Left lung (tissue), 10 donors: Measurements from ENCODE around the gene UBQLN4. TPM values are rescaled to one million over a fixed set of nuclear protein-coding genes. Genes with fewer than 3 reads are reported as not detected.

Experiments used
- ATAC-seq: fragments of 200-7000 bp; cut with Tn5 transposase; one replicate; pipeline ENCODE4 v1.9.1; 2020; ENCODE audit warnings: moderate library complexity
- DNase-seq, 4 donors: peaks; one replicate each; pipeline ENCODE4 v3.0.0-alpha.2; 2013 to 2020
- H3K27ac ChIP-seq, 2 donors: fragments of 200-600 bp; sonication (generic) in 1 of 2; one replicate each; pipeline versions ENCODE4 v1.5.0 to v1.8.0; 2020 to 2021
- H3K27me3 ChIP-seq, 2 donors: fragments of 200-600 bp; sonication (generic) in 1 of 2; one replicate each; pipeline versions ENCODE4 v1.5.0 to v1.8.0; 2020 to 2021
- H3K36me3 ChIP-seq, 2 donors: fragments of 200-600 bp; sonication (generic) in 1 of 2; one replicate each; pipeline versions ENCODE4 v1.5.0 to v1.8.0; 2020 to 2021
- H3K4me1 ChIP-seq, 2 donors: fragments of 200-600 bp; one replicate each; pipeline ENCODE4 v1.8.0; 2021
- H3K4me3 ChIP-seq, 2 donors: fragments of 200-600 bp; sonication (generic) in 1 of 2; one replicate each; pipeline versions ENCODE4 v1.5.0 to v1.8.0; 2020 to 2021; ENCODE audit warnings: mild to moderate bottlenecking in 1 of 2
- H3K9me3 ChIP-seq, 2 donors: fragments of 200-600 bp; sonication (generic) in 1 of 2; one replicate each; pipeline versions ENCODE4 v1.5.0 to v1.8.0; 2020 to 2021
- intact Hi-C, 2 donors: fragments of 100-400 bp; cut with DNase I; formaldehyde crosslinking; loops; one replicate each; pipeline versions ENCODE4 v1.11.2 to v1.14.2; 2022
- polyA plus RNA-seq, 6 donors: library from polyadenylated mRNA; unstranded; fragments of 120-200 nt; gene quantifications; one replicate each; pipeline ENCODE4 v1.2.1, GENCODE V29; 2013; ENCODE audit not compliant: insufficient read length in 6 of 6
- total RNA-seq, 2 donors: library from RNA; stranded (reverse); fragmentation: NEBNext Ultra II Directional; extraction: Animal tissue kit (Norgen Biotek cat#: 25700); gene quantifications; one replicate each; pipeline ENCODE4 v1.2.1, GENCODE V29; 2021
- TF ChIP-seq, protein P1 (sequence below), 2 donors: fragments of 200-600 bp; sonication (generic) in 1 of 2; IDR thresholded peaks; one replicate each; pipeline versions ENCODE4 v1.5.0 to v1.8.0; 2021; ENCODE audit warnings: antibody characterized with exemption in 2 of 2
- donor health status: DM: no; HTN: yes; CAD: no.
- donor health status: DM: no; HTN: no; CAD: no.

UBQLN4 gene
- total and polyA plus RNA-seq, 8 donors = 28.7 to 71.8 (median 62.0) TPM

DNA sequence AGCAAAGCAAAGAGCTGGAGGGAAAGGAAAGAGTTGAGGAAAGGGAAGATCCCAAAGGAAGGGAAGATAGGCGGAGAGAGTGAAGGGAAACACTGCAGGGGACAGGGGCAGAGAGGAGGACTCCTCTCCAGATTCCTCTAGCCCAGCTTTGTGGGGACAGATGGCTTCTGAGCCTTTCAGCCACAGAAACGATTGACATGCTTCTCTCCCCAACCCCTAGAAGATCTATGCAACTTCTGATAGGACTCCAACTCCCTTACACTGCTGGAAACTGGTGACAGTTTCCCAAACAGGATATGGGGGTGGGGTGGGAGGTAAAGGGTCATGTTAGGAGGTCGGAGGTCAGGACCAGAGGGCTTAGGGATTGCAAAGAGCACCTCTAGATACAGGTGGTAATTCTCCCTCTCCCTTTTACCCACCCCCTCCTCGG lies 22.2 kb upstream of the UBQLN4 start:
- Histone ChIP-seq H3K36me3 (no peaks in the 10 kb centered on the region), H3K9me3 (no peaks in the 10 kb centered on the region), H3K27ac (no peak overlapping the region), H3K4me3 (no peak overlapping the region), H3K27me3 (peaks cover 0 to 21% of the 10 kb centered on the region in 2 donors), H3K4me1 (peaks cover 0 to 22% of the 10 kb centered on the region in 2 donors)
- no peak for ATAC-seq
- intact Hi-C loops = no loop called here
- DNase-seq = no peak
- TF ChIP-seq, protein P1, sequence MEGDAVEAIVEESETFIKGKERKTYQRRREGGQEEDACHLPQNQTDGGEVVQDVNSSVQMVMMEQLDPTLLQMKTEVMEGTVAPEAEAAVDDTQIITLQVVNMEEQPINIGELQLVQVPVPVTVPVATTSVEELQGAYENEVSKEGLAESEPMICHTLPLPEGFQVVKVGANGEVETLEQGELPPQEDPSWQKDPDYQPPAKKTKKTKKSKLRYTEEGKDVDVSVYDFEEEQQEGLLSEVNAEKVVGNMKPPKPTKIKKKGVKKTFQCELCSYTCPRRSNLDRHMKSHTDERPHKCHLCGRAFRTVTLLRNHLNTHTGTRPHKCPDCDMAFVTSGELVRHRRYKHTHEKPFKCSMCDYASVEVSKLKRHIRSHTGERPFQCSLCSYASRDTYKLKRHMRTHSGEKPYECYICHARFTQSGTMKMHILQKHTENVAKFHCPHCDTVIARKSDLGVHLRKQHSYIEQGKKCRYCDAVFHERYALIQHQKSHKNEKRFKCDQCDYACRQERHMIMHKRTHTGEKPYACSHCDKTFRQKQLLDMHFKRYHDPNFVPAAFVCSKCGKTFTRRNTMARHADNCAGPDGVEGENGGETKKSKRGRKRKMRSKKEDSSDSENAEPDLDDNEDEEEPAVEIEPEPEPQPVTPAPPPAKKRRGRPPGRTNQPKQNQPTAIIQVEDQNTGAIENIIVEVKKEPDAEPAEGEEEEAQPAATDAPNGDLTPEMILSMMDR (IDR thresholded peaks at IDR 0.05) = no peak

DNA sequence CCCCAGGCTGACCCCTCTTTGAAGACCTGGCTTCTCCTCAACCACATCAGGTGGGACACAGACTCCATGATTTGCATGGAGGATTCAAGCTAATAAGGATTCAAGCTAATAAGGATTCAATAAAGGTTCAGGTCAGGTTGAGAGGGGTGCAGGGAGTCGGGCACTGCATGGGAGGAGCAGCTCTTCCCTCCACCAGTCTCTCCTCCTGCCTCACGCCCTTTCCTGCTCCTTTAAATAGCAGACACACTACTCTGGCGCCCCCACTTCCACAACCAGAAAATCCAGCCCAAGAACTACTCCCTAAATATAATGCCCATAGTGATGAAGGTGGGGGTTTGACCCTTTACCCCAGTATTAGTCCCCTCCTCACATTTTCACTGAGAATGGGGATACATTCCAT lies 21.6 kb upstream of the UBQLN4 start:
- DNase-seq (no peak), ATAC-seq (peak; percentile 11)
- H3K36me3 ChIP-seq = no peaks in the 10 kb centered on the region
- TF ChIP-seq, protein P1 (IDR thresholded peaks at IDR 0.05) = no peak
- H3K4me1 ChIP-seq = peaks cover 0 to 22% of the 10 kb centered on the region in 2 donors
- peaks cover 0 to 15% of the 10 kb centered on the region in 2 donors for H3K27me3 ChIP-seq
- intact Hi-C loops = no loop called here
- H3K4me3 ChIP-seq = no peak overlapping the region
- H3K27ac ChIP-seq = no peak overlapping the region
- no peaks in the 10 kb centered on the region for H3K9me3 ChIP-seq

DNA sequence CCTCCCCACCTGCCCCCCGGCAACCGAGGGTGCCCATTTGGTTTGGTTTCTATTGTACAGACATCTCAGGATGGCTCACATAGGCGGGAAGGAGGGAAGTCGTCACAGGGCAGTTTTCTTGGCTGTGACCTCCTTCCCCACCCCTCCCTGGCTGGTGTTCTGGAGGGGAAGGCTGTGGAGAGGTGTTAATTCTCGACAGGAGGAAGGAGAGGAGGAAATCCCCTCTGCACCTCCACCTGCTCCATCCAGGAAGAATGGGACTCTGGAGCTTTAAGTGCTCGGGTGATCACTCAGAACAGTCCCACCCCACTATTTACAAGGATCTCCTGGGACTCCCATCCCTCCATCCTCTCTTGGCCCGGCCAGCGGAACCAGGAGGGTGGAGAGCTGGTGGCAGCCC lies 21.1 kb upstream of the UBQLN4 start:
- TF ChIP-seq, protein P1 (IDR thresholded peaks at IDR 0.05) = no peak
- Histone ChIP-seq H3K4me1 (peaks cover 0 to 22% of the 10 kb centered on the region in 2 donors), H3K27ac (no peak overlapping the region), H3K27me3 (peaks cover 0 to 14% of the 10 kb centered on the region in 2 donors), H3K36me3 (peaks cover 0 to 3% of the 10 kb centered on the region in 2 donors), H3K9me3 (no peaks in the 10 kb centered on the region), H3K4me3 (no peak overlapping the region)
- DNase-seq (no peak), ATAC-seq (no peak)
- intact Hi-C loops = no loop called here

DNA sequence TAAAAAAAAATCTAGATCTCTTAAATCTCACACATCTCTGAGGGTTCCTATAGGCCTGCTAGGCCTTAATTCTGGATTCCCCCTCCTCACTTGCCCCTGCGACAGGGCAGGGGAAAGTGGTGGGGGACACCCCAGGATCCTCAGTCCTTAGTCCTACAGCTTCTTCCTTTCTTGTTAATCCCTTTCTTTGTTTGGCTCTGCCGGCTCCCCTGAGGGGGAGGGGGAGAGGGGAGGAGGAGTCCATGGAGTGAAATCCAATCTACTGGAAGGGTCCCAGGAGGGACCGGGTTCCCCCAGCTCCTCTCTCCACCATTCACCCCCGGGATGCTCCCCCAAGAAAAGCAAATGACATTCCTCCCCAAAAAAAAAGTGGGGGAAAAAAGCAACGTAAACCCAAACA lies 20.1 kb upstream of the UBQLN4 start:
- peaks cover 0 to 14% of the 10 kb centered on the region in 2 donors for H3K27me3 ChIP-seq
- ATAC-seq (no peak), DNase-seq (no peak)
- intact Hi-C loops = no loop called here
- H3K36me3 ChIP-seq = peaks cover 0 to 5% of the 10 kb centered on the region in 2 donors
- no peaks in the 10 kb centered on the region for H3K9me3 ChIP-seq
- H3K4me3 ChIP-seq = no peak overlapping the region
- peaks cover 0 to 22% of the 10 kb centered on the region in 2 donors for H3K4me1 ChIP-seq
- TF ChIP-seq, protein P1 (IDR thresholded peaks at IDR 0.05) = no peak
- no peak overlapping the region for H3K27ac ChIP-seq

DNA sequence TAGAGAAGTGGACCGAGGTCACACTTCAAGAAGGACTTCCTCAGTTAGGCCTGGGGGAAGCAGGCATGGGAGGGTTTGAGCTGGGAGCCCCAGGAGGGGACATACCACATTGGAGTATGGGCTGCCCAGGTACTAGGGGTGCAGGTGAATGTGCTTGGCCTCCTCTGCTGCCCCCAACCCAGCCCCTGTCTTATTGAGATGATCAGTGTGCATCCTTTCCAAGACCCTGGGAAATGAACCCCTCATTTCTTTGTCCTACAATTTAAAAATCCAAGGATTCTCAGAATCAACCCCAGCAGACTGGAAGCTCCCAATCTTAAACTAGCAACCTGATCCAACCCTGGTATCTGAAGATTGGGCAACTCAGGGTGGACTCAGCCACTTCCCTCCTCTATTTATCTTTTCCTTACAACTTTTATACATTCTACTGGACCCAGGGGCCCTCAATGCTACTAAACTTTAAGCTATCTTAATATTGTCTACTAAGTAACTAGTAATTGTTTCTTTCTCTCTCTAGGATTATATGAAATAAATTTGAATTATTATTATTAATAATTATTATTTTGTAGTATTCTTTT lies 19.6 kb upstream of the UBQLN4 start:
- DNase-seq (no peak), ATAC-seq (no peak)
- Histone ChIP-seq H3K4me1 (peaks cover 0 to 22% of the 10 kb centered on the region in 2 donors), H3K27me3 (peaks cover 0 to 14% of the 10 kb centered on the region in 2 donors), H3K27ac (no peak overlapping the region), H3K36me3 (peaks cover 0 to 5% of the 10 kb centered on the region in 2 donors), H3K4me3 (no peak overlapping the region), H3K9me3 (no peaks in the 10 kb centered on the region)
- TF ChIP-seq, protein P1 (IDR thresholded peaks at IDR 0.05) = no peak
- intact Hi-C loops = no loop called here
